ENCODE results near the gene ADORA1.

Gene ADORA1

DNA sequence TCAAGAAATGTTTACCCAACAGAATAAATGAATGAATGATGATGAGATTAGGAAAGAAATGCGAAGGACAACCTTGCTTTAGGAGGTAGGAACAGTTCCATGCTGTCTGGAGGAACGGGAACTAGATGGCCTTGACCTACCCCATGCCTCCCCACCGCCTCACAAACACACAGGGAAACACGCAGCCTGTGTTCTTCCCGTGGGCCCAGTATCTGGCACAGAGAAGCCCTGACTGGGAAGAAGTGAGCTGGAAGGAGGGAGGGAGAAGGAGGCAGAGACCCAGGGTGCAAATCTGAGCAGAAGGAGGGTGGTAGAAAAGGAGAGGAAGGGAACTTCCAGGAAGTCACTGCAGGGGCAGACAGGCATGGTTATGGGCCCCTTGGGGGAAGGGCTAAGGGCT lies 3.5 kb upstream of the ADORA1 start:
- no peak for DNase-seq

DNA sequence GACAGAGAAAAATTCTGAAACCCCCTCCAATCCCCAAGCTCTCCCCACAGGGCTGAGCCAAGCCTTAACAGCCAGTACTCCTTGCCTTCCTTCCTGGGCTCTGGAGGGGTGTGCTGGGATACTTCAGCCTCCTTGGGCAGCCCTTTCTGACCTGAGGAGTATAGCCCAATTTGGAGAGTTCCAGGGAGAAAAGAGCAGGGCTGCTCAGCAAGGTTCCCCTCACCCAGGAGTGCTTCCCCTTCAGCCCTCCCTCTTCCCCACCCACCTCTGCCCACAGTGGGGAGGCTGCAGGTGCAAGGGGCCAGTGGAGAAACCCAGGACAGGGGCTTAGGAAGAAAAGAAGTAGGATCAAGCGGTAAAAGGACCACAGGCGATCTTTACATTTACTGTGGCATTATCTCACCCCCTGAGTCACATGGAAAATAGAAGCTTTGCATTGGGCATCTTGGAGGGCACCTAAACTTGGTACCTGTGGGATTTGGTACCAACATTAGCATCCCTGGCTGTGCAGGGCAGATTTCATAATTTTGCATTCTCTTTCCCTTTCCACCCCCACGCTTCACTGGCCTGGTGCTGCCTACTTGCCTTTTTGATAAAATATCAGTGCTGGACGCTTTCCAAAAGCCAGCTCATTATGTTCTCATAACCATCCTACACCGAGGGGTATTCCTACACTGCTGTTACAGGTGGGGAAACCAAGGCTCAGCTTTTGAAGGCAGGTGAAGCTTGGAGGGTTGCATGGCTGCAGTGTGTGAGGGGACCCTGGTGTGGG lies 2.8 kb upstream of the ADORA1 start:
- no peak for DNase-seq

DNA sequence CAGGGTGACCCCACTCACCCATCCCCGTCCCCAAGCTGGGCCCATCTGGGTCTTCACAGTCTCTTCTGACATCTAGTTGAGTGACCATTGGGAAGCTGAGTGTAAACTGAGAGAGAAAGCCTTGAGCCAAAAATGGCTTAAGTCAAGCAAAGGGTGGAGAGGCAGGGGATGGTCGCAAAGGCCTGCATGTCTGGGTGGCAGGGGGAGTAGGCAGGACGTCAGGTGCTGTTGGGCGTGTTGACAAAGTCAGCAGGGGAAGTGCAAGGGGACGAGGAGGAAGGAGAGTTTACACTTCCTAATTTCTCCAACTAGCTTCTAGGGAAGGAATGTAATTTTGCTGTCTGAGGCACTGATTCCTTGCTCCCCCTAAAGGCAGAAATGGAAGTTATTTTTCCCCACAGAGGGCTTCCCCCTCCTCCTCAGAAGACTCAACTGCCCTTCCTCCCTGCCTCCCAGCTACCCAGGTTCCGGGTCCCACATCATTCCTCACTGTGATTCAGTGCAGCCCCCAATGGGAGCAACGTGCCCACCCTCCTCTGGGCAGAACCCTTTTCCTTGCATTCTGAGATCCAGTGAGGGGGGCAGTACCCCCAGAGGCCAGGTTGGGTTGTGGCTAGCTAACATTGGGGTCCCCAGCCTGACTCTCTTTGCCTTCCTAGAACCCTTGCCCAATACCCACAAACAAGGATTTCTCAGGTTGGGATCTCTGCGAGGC lies 1.2 kb upstream of the ADORA1 start:
- DNase-seq = no peak

DNA sequence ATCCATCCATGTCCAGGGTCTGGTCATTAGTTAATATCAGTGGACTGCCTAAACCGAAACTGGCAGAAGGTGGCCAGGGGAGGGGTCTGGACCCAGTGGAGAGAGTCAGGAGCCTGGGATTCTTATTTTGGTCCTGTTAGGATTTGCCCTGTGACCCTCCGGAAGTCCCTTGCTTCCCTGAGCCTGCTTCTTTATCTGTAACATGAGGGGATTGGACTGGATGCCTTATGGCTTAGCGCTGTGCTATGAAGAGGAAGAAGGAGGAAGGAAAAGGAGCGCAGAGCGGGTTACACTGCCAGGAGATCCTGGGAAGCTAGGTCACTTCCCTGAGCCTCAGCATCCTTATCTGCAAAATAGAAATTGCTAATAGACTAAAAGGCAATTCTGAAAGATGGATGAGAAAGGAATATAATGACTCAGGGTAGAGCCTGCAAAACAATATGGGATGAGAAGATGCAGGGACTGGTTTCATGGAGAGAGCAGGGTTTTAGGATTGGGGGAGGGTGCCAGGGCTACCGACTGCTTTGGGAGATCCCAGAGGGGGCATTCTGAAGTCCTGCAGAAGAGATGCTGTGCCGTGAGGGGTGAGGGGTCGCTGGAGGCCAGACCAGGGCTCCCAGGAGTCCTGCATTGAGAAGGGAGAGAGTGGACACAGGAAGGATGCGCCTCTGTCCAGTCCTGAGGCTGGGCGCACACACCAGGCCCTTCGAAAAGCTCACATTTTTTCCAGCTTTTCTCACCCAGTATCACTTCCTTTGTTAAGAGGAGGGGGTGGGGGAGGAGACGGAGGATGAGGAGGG lies 460 bp upstream of the ADORA1 start:
- no peak for DNase-seq

DNA sequence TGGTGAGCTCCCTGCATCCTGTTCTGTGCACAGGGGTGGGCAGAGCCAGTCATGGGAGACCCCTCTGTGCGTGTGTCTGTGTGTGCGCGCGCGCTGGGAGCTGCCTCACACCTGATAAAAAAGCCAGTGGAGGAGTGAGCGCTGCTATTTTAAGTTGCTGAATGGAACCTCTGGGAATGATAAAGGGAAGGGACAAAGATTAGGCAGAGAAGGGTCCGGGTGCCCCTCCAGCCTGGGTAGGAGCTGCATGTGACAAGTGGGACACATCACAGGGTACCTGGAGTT lies 847 bp downstream of the ADORA1 start:
- no peak for DNase-seq

DNA sequence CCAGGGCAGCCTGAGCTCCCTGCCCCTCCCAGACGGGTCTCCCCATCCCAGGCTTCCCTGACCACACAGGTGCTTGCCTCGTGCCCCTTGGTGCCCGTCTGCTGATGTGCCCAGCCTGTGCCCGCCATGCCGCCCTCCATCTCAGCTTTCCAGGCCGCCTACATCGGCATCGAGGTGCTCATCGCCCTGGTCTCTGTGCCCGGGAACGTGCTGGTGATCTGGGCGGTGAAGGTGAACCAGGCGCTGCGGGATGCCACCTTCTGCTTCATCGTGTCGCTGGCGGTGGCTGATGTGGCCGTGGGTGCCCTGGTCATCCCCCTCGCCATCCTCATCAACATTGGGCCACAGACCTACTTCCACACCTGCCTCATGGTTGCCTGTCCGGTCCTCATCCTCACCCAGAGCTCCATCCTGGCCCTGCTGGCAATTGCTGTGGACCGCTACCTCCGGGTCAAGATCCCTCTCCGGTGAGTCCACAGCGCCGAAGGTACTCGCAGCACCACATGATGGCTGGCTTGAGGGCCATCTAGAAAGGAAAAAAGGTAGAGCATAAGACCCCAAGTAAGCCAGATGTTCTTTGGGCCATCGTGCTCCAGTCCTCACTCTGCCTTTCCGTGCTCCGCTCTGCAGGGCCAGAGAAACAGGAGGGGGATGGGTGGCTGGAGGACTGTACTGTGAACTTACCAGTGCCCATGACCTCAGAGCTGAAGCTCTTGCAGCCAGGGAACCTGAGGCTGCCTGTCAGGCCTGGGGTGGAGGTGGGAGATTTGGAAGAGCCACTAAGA lies 1.4 kb downstream of the ADORA1 start:
- DNase-seq = no peak

DNA sequence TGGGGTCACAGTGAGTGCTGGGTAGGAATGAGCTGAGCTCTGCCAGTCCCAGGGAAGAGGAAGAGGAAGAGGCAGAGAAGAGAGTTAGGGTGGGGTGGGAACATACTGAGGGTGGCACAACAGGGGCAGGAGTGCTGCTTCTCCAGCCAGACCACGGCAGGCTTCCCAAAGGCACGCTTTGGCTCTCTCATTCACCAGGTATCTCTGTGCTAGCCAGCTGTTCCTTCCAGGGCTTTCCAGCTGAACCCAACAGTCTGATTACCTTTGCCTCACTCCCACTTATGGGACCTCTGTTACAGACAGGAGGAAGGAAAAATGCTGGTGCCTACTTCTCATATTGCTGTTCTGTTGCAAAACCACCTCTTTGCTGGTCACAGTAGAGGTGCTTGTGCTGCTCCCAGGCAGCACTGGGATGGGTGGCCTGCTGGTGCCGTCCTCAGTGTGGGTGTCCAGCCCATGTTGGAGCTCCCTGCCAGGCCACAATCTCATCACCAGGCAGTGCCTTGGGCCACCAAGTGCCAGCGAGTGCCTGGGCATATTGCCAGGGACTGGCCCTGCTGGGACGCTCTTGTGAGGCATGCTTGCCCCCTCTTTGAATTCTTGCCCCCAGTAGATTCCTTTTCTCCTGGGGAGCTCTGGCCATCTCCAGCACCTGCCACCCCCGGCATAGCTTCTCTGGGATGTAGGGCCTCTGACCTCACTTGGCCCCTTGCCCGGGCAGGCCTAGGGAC lies 2.1 kb downstream of the ADORA1 start:
- no peak for DNase-seq

DNA sequence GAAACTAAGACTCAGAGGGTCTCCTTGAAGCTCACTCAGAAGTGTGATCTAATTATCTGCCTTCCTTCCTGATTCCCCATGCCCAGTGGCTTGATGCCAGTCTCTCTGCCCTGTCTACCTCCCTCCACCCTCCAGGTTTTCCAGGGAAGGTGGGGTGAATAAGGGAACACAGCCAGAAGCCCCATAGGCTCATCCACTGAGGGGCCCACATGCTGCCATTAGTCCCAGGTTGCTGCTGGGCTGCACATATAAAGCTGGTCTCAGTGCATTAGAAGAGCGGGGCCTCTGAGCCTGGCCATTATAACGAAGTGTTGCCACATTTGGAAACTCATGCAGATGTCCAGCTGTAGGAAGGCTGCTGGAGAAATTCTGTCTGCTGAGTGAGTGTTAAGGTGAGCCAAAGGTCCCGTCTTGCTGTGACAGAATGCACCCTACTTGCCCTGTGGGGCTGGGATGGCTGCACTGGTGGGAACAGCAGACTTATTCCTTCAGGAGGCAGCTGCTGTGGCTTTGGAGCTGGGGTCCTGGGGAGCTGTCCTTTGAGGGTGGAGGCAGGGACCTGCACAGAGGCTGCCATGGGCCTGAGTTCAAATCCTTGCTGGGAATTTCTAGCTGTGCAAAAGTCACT lies 2.9 kb downstream of the ADORA1 start:
- DNase-seq = no peak

DNA sequence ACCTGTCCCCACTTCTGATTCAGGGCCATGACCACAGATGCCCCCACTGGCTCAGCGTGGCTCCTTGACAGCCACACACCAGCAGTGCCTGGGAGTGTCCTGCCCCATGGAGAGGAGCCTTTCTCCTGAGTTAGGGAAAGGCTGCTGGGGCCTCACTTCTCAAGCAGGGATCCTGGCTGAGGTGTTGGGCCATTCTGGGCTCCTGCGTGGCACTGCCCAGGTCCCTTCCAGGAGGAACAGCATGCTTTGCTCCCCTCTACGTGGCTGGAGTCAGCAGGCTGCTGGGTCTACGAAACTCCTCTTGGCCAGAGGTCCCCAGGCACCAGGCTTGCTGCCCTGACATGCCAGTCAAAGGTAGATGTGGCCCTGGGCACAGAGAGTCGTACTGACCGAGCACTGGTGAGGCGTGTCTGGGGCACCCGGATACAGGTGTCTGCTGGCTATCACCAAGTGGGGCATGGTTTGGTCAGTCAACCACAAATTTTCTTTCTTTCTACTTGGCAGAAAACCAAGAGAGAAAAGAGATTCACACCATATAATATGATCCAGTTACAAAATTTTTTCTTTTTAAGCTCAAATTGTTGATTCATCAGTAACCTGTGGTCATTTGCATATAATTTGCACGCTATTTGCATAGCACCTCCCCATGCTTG lies 4.1 kb downstream of the ADORA1 start:
- no peak for DNase-seq

DNA sequence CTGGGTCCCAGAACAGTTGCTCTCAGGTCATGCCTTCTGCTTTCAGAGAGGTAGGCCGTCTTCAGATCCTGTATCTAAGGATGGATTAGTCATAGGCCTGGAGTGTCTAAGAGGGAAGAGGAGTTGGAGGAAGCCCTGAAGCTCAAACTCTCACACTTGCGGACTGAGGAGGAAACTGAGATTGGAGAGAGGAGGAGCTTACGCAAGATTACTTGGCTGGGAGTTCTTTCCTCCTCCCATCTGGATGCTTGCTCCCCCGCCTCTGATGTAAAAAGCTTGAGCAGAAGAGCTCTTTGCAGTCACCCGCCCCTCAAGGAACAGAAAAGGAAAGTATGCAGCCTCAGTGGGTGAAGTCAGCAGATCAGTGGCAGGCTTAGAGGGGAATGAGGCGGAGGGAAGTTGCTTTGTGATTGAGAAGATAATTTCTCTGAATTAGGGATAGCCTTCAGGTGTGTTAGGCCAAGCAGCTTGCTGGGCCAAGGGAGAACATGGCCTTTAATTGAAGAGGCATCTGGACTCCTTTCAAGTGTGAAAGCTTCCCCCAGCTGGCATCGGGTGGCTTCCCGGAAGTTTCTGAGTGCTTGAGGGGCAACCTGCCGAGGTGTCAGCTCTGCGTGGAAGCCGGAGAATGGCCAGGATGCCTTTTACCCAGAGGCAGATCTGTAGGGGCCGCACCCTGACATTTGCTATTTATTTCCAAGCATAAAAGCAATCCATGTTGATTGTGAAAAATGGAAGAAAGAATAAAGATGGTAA lies 6.6 kb downstream of the ADORA1 start:
- no peak for DNase-seq

DNA sequence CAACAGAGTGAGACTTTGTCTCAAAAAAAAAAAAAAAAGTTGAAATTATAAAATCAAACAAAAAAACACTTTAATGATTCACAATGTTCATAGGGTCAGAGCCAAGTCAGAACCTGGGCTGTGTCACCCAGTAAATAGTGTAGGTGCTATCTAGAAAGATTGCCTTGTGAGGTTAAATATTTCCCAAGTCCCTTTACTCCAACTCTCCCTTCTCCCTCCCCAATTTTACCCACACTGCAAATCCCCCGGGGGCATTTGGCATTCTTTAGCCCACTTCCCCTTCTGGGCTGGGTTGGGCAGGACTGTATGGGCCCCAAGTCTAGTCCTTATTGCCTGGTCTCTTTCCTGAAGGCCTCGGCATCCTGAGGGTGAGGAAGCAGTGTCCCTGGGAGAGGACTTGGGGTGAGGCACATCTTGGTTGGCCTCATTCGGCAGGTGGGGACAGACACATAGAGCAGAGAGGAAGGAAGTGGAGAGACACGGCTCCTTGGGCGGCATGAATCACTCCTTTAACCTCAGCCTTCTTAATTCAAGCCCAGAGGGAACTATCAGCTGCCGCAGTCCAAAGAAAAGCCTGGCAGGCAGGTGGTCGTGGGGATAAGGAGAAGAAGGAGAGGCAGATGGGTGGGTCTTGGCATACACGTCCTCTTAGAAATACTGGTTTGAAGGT lies 8.2 kb downstream of the ADORA1 start:
- DNase-seq = no peak

DNA sequence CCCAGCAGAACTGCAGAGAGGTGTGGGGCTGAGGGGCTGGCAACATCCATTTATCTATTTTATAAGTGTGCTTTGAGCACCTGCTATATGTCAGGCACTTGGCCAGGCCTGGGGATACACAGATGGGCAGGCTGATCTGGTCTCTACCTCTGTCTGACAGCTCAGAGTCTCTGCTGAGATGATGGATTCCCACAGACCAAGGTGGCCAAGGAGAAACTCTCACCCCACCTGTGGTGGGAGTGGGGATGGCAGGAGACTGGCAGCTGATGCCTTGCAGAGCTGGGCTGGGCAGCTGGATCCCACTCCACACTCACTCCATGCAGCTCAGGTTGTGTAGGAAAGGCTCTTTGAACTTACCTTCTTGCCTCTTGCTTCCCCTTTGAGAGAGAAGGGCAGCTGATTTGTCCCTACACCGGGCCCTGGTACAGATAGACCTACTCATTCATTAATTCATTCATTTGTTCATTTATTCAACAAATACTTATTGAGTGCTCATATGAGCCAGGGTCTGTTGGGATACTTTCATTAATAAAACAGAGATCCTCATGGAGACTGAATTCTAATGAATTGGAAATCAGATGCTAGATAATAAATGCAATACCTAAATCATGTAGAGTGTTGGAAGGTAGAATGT lies 9.0 kb downstream of the ADORA1 start:
- no peak for DNase-seq

DNA sequence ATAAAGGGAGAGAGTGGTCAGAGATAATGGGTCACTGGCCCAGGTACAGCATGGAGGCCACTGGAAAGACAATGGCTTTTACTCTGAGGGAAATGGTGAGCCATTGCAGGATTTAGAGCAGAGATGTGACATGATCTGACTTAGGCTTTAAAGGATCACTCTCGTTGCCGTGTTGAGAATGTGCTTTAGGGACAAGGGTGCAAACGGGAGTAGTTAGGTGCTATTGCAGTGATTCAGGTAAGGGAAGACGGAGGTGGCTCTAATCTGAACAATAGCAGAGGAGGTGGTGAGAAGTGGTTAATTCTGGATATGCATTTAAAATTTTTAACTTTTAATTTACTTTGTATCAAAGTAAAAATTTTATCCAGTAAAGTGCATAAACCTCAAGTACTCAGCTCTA lies 9.8 kb downstream of the ADORA1 start:
- no peak for DNase-seq

DNA sequence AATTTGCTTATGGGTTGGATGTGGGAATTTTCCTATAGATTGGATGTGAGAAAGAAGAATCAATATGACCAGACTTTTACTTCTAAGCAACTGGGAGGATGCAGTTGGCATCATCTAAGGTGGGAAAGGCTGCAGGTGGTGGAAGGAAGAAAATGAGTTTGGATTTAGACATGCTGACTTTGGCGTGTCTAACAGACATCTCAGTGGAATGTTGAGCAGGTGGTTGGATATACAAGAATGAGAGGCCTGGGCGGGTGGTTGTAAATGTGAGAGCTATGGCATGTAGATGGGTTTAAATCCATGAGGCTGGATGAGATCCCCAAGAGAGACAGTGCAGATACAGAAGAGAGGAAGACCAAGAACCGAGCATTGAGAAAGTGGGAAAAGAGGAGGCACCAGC lies 10.5 kb downstream of the ADORA1 start:
- no peak for DNase-seq

DNA sequence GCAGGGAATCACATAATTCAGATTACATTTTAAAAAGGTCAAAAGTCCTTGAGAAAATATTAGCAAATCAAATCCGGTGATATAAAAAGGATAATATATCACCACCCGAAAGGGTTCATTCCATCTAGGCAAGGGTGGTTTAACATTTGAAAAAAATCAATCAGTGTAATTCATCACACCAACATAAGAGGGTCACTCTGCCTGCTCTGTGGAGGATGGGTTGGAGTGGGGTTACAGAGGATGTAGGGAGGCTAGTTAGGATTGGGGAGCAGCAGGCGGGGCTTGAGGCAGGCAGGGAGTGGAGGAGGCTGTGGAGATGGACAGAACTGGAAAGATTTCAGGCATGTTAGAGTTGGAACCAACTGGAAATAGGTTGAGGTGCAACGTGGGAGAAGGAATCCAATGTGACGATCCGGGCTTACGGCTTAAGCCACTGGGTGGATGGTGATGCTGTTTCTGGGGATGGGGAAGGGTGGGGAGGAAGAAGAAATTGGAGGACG lies 12.5 kb downstream of the ADORA1 start:
- no peak for DNase-seq

DNA sequence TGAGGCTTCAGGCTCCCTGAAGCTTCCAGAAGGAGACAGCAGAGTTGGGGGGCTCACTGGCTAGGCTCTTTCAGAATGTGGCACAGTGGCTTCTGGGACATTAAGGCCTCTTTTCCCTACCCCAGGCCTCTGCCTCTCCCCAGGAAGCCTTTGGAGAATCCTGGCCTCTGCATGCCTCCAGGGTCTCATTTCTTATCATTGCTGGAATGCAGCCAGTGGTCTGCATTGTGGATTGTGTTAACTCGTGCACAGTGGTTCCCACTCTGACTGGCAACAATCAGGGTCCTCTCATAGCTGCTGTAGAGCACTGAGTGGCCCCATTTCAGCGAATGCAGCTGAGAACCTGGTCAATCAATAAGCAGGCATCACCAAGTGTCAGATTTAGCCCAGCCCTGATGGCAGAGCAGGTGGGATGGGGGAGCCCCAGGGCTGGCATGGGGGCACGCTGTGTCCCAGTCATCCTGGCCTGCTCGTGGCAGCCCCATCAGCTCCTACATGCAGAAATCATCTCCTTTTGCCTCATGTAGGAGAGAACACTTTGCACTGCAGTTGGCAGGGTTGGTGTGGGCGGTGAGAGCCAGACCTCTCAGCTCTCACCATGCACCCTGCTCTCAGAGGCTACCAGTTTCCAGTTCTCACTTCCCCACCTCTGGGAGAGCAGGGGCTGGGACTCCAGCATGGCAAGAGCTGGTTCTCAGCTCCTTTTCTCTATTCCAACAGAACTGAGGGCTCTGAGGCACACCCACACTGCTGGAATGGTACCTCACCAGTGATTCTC lies 13.4 kb downstream of the ADORA1 start:
- DNase-seq = no peak

DNA sequence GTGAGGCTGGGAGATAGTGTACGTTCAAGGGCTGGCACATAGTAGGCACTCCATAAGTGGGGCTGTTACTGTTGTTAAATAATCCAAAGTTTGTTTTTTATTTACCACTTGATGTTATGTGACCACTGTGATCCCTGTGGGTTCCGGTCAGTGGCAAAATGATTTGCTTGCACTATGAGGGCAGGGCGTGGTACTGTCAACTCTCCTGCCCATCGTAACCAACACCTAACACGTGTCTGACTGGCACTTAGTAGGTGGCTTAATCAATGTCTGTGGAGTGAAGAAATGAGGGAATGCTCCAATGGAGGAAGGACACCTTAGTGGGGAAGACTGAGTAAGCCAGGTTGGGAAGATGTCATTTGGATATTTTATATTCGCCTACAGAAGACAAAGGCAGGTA lies 14.6 kb downstream of the ADORA1 start:
- DNase-seq = no peak

DNA sequence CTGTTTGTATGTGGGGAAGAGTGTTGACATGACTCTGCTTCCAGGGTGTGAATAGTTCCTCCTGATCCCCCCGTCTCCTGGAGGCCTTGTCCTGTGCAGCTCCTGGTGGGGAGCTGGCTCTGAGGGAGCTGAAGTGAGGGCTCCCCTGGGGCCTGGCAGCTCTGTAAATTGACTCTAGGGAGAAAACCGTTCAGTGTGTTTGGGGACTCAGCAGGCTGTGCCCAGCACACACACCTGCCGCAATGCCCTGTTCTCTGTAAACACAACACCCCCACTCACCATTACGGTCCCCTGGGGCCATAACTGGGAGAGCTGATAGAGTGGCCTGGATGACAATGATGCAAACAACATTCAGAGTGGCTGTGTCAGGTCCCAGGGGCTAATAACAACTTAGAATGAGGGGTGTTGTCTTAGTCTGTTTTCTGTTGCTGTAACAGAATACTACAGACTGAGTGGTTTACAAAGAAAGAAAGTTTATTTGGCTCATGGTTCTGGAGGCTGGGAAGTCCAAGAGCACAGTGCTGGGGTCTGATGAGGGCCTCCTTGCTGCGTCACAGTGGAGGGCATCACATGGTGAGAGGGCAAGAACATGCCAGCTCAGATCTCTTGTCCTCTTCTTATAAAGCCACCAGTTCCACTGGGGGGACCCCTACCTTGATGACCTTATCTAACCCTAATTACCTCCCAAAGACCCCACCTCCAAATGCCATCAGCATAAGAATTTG lies 15.3 kb downstream of the ADORA1 start:
- DNase-seq = no peak
